Ishikawa (cell line): ENCODE results near the gene SH3PXD2A.

Source experiments
- CEBPB ChIP-seq: IDR thresholded peaks from 2 replicates; pipeline ENCODE4 v1.6.1; 2012
- CREB1 ChIP-seq: IDR thresholded peaks from 2 replicates; pipeline ENCODE4 v1.6.1; 2012; ENCODE audit warnings: low read depth
- EGR1 ChIP-seq: IDR thresholded peaks from 2 replicates; pipeline ENCODE4 v1.6.1; 2012
- EP300 ChIP-seq: IDR thresholded peaks from 2 replicates; pipeline ENCODE4 v1.6.1; 2012; ENCODE audit warnings: borderline replicate concordance
- FOXM1 ChIP-seq: IDR thresholded peaks from 2 replicates; pipeline ENCODE4 v1.6.1; 2012; ENCODE audit warnings: low read depth, borderline replicate concordance
- MAX ChIP-seq: IDR thresholded peaks from 2 replicates; pipeline ENCODE4 v1.6.1; 2012
- NFIC ChIP-seq: IDR thresholded peaks from 2 replicates; pipeline ENCODE4 v1.6.1; 2012
- RAD21 ChIP-seq: IDR thresholded peaks from 2 replicates; pipeline ENCODE4 v1.6.1; 2012; ENCODE audit warnings: low read depth
- REST ChIP-seq: IDR thresholded peaks from 2 replicates; pipeline ENCODE4 v1.6.1; 2012; ENCODE audit warnings: low read depth, mild to moderate bottlenecking
- TAF1 ChIP-seq: IDR thresholded peaks from 2 replicates; pipeline ENCODE4 v1.6.1; 2012; ENCODE audit warnings: low read depth, mild to moderate bottlenecking
- TCF12 ChIP-seq: IDR thresholded peaks from 2 replicates; pipeline ENCODE4 v1.6.1; 2012; ENCODE audit warnings: low read depth
- TEAD4 ChIP-seq: IDR thresholded peaks from 2 replicates; pipeline ENCODE4 v1.6.1; 2012
- USF1 ChIP-seq: IDR thresholded peaks from 2 replicates; pipeline ENCODE4 v1.6.1; 2012
- YY1 ChIP-seq: IDR thresholded peaks from 2 replicates; pipeline ENCODE4 v1.6.1; 2012; ENCODE audit warnings: low read depth
- ZBTB7A ChIP-seq: IDR thresholded peaks from 2 replicates; pipeline ENCODE4 v1.6.1; 2012; ENCODE audit warnings: low read depth

Gene SH3PXD2A

GRCh38 chr10:103661198-103661950, 194.0 kb downstream of the SH3PXD2A start:
- no peak for TF ChIP-seq FOXM1
- no peak for TF ChIP-seq TAF1
- no peak for TF ChIP-seq REST
- TF ChIP-seq YY1, result no peak
- TF ChIP-seq EP300, result no peak
- no peak for TF ChIP-seq CEBPB
- no peak for TF ChIP-seq RAD21
- TF ChIP-seq ZBTB7A, result no peak

GRCh38 chr10:103660364-103661197, 194.8 kb downstream of the SH3PXD2A start:
- TF ChIP-seq TAF1 (no peak), EGR1 (no peak), USF1 (no peak), MAX (no peak), CREB1 (no peak), CEBPB (no peak), FOXM1 (no peak), EP300 (no peak), RAD21 (no peak), NFIC (no peak), TEAD4 (no peak)

- no peak for TF ChIP-seq CEBPB
- no peak for TF ChIP-seq TEAD4
- TF ChIP-seq ZBTB7A, result no peak
- 0 out of 2 replicates have a peak, but pooled peaks have one; percentile 13 for TF ChIP-seq NFIC
These were observed 195.6 kb downstream of the SH3PXD2A start for GRCh38 chr10:103659674-103660363.

- TF ChIP-seq TAF1 (no peak), RAD21 (no peak), NFIC (no peak), REST (no peak), TCF12 (no peak), CREB1 (no peak), FOXM1 (no peak), YY1 (no peak), TEAD4 (no peak), USF1 (no peak), ZBTB7A (no peak)
These were observed 197.3 kb downstream of the SH3PXD2A start for GRCh38 chr10:103658049-103658577.

- no peak for TF ChIP-seq FOXM1
- TF ChIP-seq MAX, result no peak
These were observed 198.2 kb downstream of the SH3PXD2A start for GRCh38 chr10:103657061-103657591.
